Suprapubic skin (tissue), 4 donors: ENCODE results near the gene ING3. TPM values are rescaled to one million over a fixed set of nuclear protein-coding genes. Genes with fewer than 3 reads are reported as not detected.
A peak's percentile ranks its signal among the peaks of the same experiment; 100 is the strongest.

ENCODE experiments used
- DNase-seq, 2 donors: peaks; one replicate each; pipeline ENCODE4 v3.0.0-alpha.2; 2019; ENCODE audit warnings: low spot score in 2 of 2
- H3K27ac ChIP-seq: fragments of 200-600 bp; sonication (generic); one replicate; pipeline ENCODE4 v1.5.1; 2019
- H3K27me3 ChIP-seq: fragments of 200-600 bp; sonication (generic); one replicate; pipeline ENCODE4 v1.5.1; 2019
- H3K36me3 ChIP-seq: fragments of 200-600 bp; sonication (generic); one replicate; pipeline ENCODE4 v1.5.1; 2019
- H3K4me1 ChIP-seq: fragments of 200-600 bp; sonication (generic); one replicate; pipeline ENCODE4 v1.5.1; 2019
- H3K4me3 ChIP-seq: fragments of 200-600 bp; sonication (generic); one replicate; pipeline ENCODE4 v1.5.1; 2019; ENCODE audit warnings: mild to moderate bottlenecking
- H3K9me3 ChIP-seq: fragments of 200-600 bp; sonication (generic); one replicate; pipeline ENCODE4 v1.5.1; 2019
- CTCF ChIP-seq, 2 donors: fragments of 200-600 bp in 1 of 2; fragments of 450-650 bp in 1 of 2; sonication (generic) in 1 of 2; IDR thresholded peaks; one replicate each; pipeline ENCODE4 v1.5.1; 2016 to 2019; ENCODE audit warnings: antibody characterized with exemption in 2 of 2, mild to moderate bottlenecking in 1 of 2, moderate library complexity in 1 of 2
- EP300 ChIP-seq: sonication (generic); formaldehyde crosslinking; IDR thresholded peaks from one replicate; pipeline ENCODE4 v1.6.1; 2017; ENCODE audit warnings: antibody characterized with exemption
- POLR2A ChIP-seq, 2 donors: fragments of 450-650 bp; IDR thresholded peaks; one replicate each; pipeline ENCODE4 v1.6.1; 2017; ENCODE audit warnings: antibody characterized with exemption in 2 of 2, mild to moderate bottlenecking in 2 of 2, moderate library complexity in 2 of 2
- POLR2AphosphoS5 ChIP-seq, 3 donors: sonication (generic); formaldehyde crosslinking; IDR thresholded peaks; one replicate each; pipeline ENCODE4 v1.6.1; 2017; ENCODE audit warnings: antibody characterized with exemption in 3 of 3
- WGBS: methylation state at CpG from one replicate; pipeline ENCODE4 v1.1.5; 2018; 5-methylcytosine and 5-hydroxymethylcytosine counted together
- total RNA-seq, 4 donors: library from RNA; depleted of rRNA; stranded (reverse); fragments of >200 nt; gene quantifications; one replicate each; pipeline ENCODE4 v1.1.0, GENCODE V29; 2016

ING3 gene
- total RNA-seq, 4 donors from 2014 or later = 12.6 to 17.8 (median 16.2) TPM

GRCh38 chr7:120985130-120985758, 34.7 kb downstream of the ING3 start:
- H3K9me3 ChIP-seq = no peaks in the 10 kb centered on the region
- H3K4me1 ChIP-seq = peaks cover 8% of the 10 kb centered on the region
- no peak overlapping the region for H3K4me3 ChIP-seq
- H3K27ac ChIP-seq = no peak overlapping the region
- no peak for TF ChIP-seq CTCF (IDR thresholded peaks at IDR 0.05)
- TF ChIP-seq POLR2AphosphoS5 (IDR thresholded peaks at IDR 0.05) = no peak
- TF ChIP-seq EP300 = no peak
- TF ChIP-seq POLR2A (IDR thresholded peaks at IDR 0.05) = no peak
- peaks cover 5% of the 10 kb centered on the region for H3K27me3 ChIP-seq
- 68% methylated on average over 2 of the region's 2 CpGs for WGBS
- no peaks in the 10 kb centered on the region for H3K36me3 ChIP-seq
- no peak for DNase-seq

- H3K27me3 ChIP-seq = peaks cover 5% of the 10 kb centered on the region
- TF ChIP-seq POLR2A (IDR thresholded peaks at IDR 0.05) (no peak), EP300 (no peak), POLR2AphosphoS5 (IDR thresholded peaks at IDR 0.05) (no peak), CTCF (IDR thresholded peaks at IDR 0.05) (no peak)
- no peak overlapping the region for H3K27ac ChIP-seq
- no peak overlapping the region for H3K4me3 ChIP-seq
- no peak for DNase-seq
- 91% methylated on average over 2 of the region's 2 CpGs for WGBS
- no peaks in the 10 kb centered on the region for H3K36me3 ChIP-seq
- H3K9me3 ChIP-seq = no peaks in the 10 kb centered on the region
- peaks cover 8% of the 10 kb centered on the region for H3K4me1 ChIP-seq
Observed at GRCh38 chr7:120985839-120986238, 35.3 kb downstream of the ING3 start.

GRCh38 chr7:120986650-120987049, 36.1 kb downstream of the ING3 start:
- TF ChIP-seq POLR2AphosphoS5 (IDR thresholded peaks at IDR 0.05) = no peak
- no peak for TF ChIP-seq EP300
- TF ChIP-seq POLR2A (IDR thresholded peaks at IDR 0.05) = no peak
- no peak for TF ChIP-seq CTCF (IDR thresholded peaks at IDR 0.05)
- H3K36me3 ChIP-seq = no peaks in the 10 kb centered on the region
- no peak for DNase-seq
- H3K4me3 ChIP-seq = no peak overlapping the region
- no peak overlapping the region for H3K27ac ChIP-seq
- WGBS = 84% methylated on average over 2 of the region's 2 CpGs
- H3K4me1 ChIP-seq = peaks cover 8% of the 10 kb centered on the region
- H3K27me3 ChIP-seq = peaks cover 6% of the 10 kb centered on the region
- H3K9me3 ChIP-seq = no peaks in the 10 kb centered on the region

GRCh38 chr7:120987280-120987679, 36.7 kb downstream of the ING3 start:
- peaks cover 11% of the 10 kb centered on the region for H3K4me1 ChIP-seq
- no peaks in the 10 kb centered on the region for H3K9me3 ChIP-seq
- no peak overlapping the region for H3K4me3 ChIP-seq
- H3K36me3 ChIP-seq = no peaks in the 10 kb centered on the region
- H3K27ac ChIP-seq = no peak overlapping the region
- no peak for TF ChIP-seq EP300
- no peak for TF ChIP-seq CTCF (IDR thresholded peaks at IDR 0.05)
- TF ChIP-seq POLR2AphosphoS5 (IDR thresholded peaks at IDR 0.05) = no peak
- no peak for TF ChIP-seq POLR2A (IDR thresholded peaks at IDR 0.05)
- H3K27me3 ChIP-seq = peaks cover 11% of the 10 kb centered on the region
- 2% methylated on average over 3 of the region's 3 CpGs for WGBS
- DNase-seq = no peak

- Histone ChIP-seq H3K27ac (peak overlapping the region; percentile 75), H3K4me1 (peaks cover 11% of the 10 kb centered on the region), H3K9me3 (no peaks in the 10 kb centered on the region), H3K27me3 (peaks cover 11% of the 10 kb centered on the region), H3K36me3 (no peaks in the 10 kb centered on the region), H3K4me3 (peak overlapping the region; percentile 50)
- 4% methylated on average over 12 of the region's 12 CpGs for WGBS
- no peak for TF ChIP-seq POLR2AphosphoS5 (IDR thresholded peaks at IDR 0.05)
- TF ChIP-seq CTCF (IDR thresholded peaks at IDR 0.05) = peak; percentile 90 to 91
- no peak for TF ChIP-seq EP300
- TF ChIP-seq POLR2A (IDR thresholded peaks at IDR 0.05) = no peak
- peak; percentile 91 to 94 for DNase-seq
Observed at GRCh38 chr7:120987683-120988590, 37.4 kb downstream of the ING3 start.
